ENCODE data around the gene TRMT10B. TPM values are rescaled to one million over a fixed set of nuclear protein-coding genes. Genes with fewer than 3 reads are reported as not detected.

Gene TRMT10B
- total and polyA plus RNA-seq, 10 of the 15 experiments (the other 5 are each of a cell fraction or from before 2014, with no cell fraction given): 3.7 to 11.7 (median 6.8) TPM

GRCh38 chr9:37732086-37732741 is 21.4 kb upstream of the TRMT10B start:
- ChIA-PET POLR2A (interaction anchor here (1.1 kb wide), 1 partner anchor 11 kb away, joined by 4 read pairs; no protein-coding TSS in a partner anchor), CTCF (no interaction called here), SMC1A (ENCODE audit: uncharacterized antibody, unreplicated experiment) (interaction anchor here (0.7 to 0.9 kb wide), 3 partner anchors 13 to 67 kb away, joined by 3 read pairs; no protein-coding TSS in a partner anchor), RAD21 (ENCODE audit: unreplicated experiment) (interaction anchor here (0.6 kb wide), 1 partner anchor 1626 kb away, joined by 3 read pairs; no protein-coding TSS in a partner anchor)
- H3K4me3 ChIP-seq: no peak overlapping the region
- FAIRE-seq (no peak), ATAC-seq (no peak), DNase-seq (ENCODE audit: low read depth, low spot score) (no peak)
- no peaks in the 10 kb centered on the region for H3K36me3 ChIP-seq (ENCODE audit: control insufficient read depth in 2 of 2, insufficient read depth in 2 of 2, low read length in 1 of 2)
- 69% methylated on average over 10 of the region's 10 CpGs for WGBS (ENCODE audit: insufficient coverage, insufficient replicate concordance, low lambda C conversion rate, missing lambda C conversion rate)
- H3K9ac ChIP-seq (ENCODE audit: control insufficient read depth, insufficient read depth, low read length): no peak overlapping the region
- BruUV-seq (replicated peaks): no TSS peak
- H3K4me2 ChIP-seq (ENCODE audit: control insufficient read depth, insufficient read depth): no peak overlapping the region
- H3K4me1 ChIP-seq (ENCODE audit: control insufficient read depth, insufficient read depth, low read length): no peaks in the 10 kb centered on the region
- in situ Hi-C loops (cut with MboI) (no loop called here), intact Hi-C loops (cut with micrococcal nuclease; ENCODE audit: unreplicated experiment) (no loop called here)
- no peaks in the 10 kb centered on the region for H3K79me2 ChIP-seq (ENCODE audit: control insufficient read depth, insufficient read depth, low read length)
- no peaks in the 10 kb centered on the region for H4K20me1 ChIP-seq (ENCODE audit: control insufficient read depth, insufficient read depth)
- 0 out of 4 replicates have a peak, but pooled peaks cover 0 to 1% of the 10 kb centered on the region in 2 experiments for H3K27me3 ChIP-seq (replicated peaks in 1 of 2; ENCODE audit: control insufficient read depth in 2 of 2, insufficient read depth in 2 of 2, low read length in 1 of 2)
- no peak overlapping the region for H3K27ac ChIP-seq (ENCODE audit: control insufficient read depth, insufficient read depth)
- no peak overlapping the region for H2AFZ ChIP-seq (ENCODE audit: control insufficient read depth, low read depth, low read length)
- no peak for TF ChIP-seq BCL11A (IDR thresholded peaks at IDR 0.05; ENCODE audit: low read depth, low read length)
- TF ChIP-seq STAT1 (conservative IDR thresholded peaks at IDR 0.05): no peak
- no peak for TF ChIP-seq E4F1 (IDR thresholded peaks at IDR 0.05; ENCODE audit: borderline replicate concordance, partially characterized antibody)
- TF ChIP-seq BCL3 (IDR thresholded peaks at IDR 0.05; ENCODE audit: borderline replicate concordance, insufficient read depth, low read depth, low read length, poor library complexity, severe bottlenecking): no peak
- TF ChIP-seq NBN (IDR thresholded peaks at IDR 0.05): no peak
- no peak for TF ChIP-seq SMARCA5 (IDR thresholded peaks at IDR 0.05)
- no peak for TF ChIP-seq SUPT20H (IDR thresholded peaks at IDR 0.05; ENCODE audit: borderline replicate concordance, control insufficient read depth, low read depth, low read length)
- TF ChIP-seq IRF4 (IDR thresholded peaks at IDR 0.05; ENCODE audit: low read depth, low read length): no peak
- TF ChIP-seq HCFC1 (IDR thresholded peaks at IDR 0.05; ENCODE audit: low read length): no peak
- no peak for TF ChIP-seq ESRRA (IDR thresholded peaks at IDR 0.05; ENCODE audit: low read length)
- TF ChIP-seq NFIC (IDR thresholded peaks at IDR 0.05; ENCODE audit: low read depth, low read length): no peak
- no peak for TF ChIP-seq GABPA (IDR thresholded peaks at IDR 0.05; ENCODE audit: low read depth)
- no peak for TF ChIP-seq ZSCAN29 (IDR thresholded peaks at IDR 0.05)
- TF ChIP-seq ZNF274 (IDR thresholded peaks at IDR 0.05; ENCODE audit: insufficient read depth, insufficient read length): no peak
- TF ChIP-seq RELA (IDR thresholded peaks at IDR 0.05; ENCODE audit: borderline replicate concordance, partially characterized antibody): no peak
- TF ChIP-seq MTA2 (IDR thresholded peaks at IDR 0.05; ENCODE audit: low read depth): no peak
- TF ChIP-seq CHD2 (IDR thresholded peaks at IDR 0.05; ENCODE audit: borderline replicate concordance, low read depth, low read length): no peak
- H3K9me3 ChIP-seq (replicated peaks; ENCODE audit: control insufficient read depth, insufficient read depth, low read length): no peaks in the 10 kb centered on the region
